WTC11 (cell line): Measurements from ENCODE around the gene EML2.

Experiments used
- ATF2 ChIP-seq: sonication (generic); formaldehyde crosslinking; IDR thresholded peaks from 2 replicates; pipeline ENCODE4 v1.8.1; 2022; ENCODE audit warnings: low read depth, missing genetic modification reagents, borderline replicate concordance
- ATF3 ChIP-seq: sonication (generic); formaldehyde crosslinking; conservative IDR thresholded peaks from 2 replicates; pipeline ENCODE4 v1.8.1; 2022; ENCODE audit warnings: mild to moderate bottlenecking, missing genetic modification reagents
- CREM ChIP-seq: sonication (generic); formaldehyde crosslinking; IDR thresholded peaks from 2 replicates; pipeline ENCODE4 v1.8.1; 2022; ENCODE audit warnings: mild to moderate bottlenecking, missing genetic modification reagents, moderate library complexity
- CTCF ChIP-seq: fragments of 200-600 bp; IDR thresholded peaks from 2 replicates; pipeline ENCODE4 v1.8.0; 2022; ENCODE audit warnings: antibody characterized with exemption
- E2F1 ChIP-seq: sonication (generic); formaldehyde crosslinking; IDR thresholded peaks from 2 replicates; pipeline ENCODE4 v1.8.0; 2022; ENCODE audit warnings: mild to moderate bottlenecking, missing genetic modification reagents
- E2F5 ChIP-seq: sonication (generic); formaldehyde crosslinking; IDR thresholded peaks from 2 replicates; pipeline ENCODE4 v1.8.1; 2022; ENCODE audit warnings: mild to moderate bottlenecking, moderate library complexity, missing genetic modification reagents
- FOXP4 ChIP-seq: sonication (generic); formaldehyde crosslinking; IDR thresholded peaks from 2 replicates; pipeline ENCODE4 v1.8.0; 2022; ENCODE audit warnings: mild to moderate bottlenecking, missing genetic modification reagents
- IRF1 ChIP-seq: sonication (generic); formaldehyde crosslinking; IDR thresholded peaks from 2 replicates; pipeline ENCODE4 v1.8.0; 2023; ENCODE audit warnings: missing genetic modification reagents
- JUN ChIP-seq: sonication (generic); formaldehyde crosslinking; IDR thresholded peaks from 2 replicates; pipeline ENCODE4 v1.8.0; 2023; ENCODE audit warnings: mild to moderate bottlenecking, missing genetic modification reagents
- MLX ChIP-seq: sonication (generic); formaldehyde crosslinking; IDR thresholded peaks from 2 replicates; pipeline ENCODE4 v1.8.1; 2023; ENCODE audit warnings: mild to moderate bottlenecking, missing genetic modification reagents, moderate library complexity
- NR1H2 ChIP-seq: sonication (generic); formaldehyde crosslinking; IDR thresholded peaks from 2 replicates; pipeline ENCODE4 v1.9.0; 2021; ENCODE audit warnings: mild to moderate bottlenecking, moderate library complexity, missing genetic modification reagents
- TEAD4 ChIP-seq: sonication (generic); formaldehyde crosslinking; IDR thresholded peaks from 2 replicates; pipeline ENCODE4 v1.8.0; 2022; ENCODE audit warnings: mild to moderate bottlenecking, missing genetic modification reagents
- TP53 ChIP-seq: sonication (generic); formaldehyde crosslinking; IDR thresholded peaks from 2 replicates; pipeline ENCODE4 v1.8.1; 2023; ENCODE audit warnings: mild to moderate bottlenecking, missing genetic modification reagents
- ZBTB43 ChIP-seq: sonication (generic); formaldehyde crosslinking; IDR thresholded peaks from 2 replicates; pipeline ENCODE4 v1.8.1; 2023; ENCODE audit warnings: mild to moderate bottlenecking, missing genetic modification reagents

GRCh38 chr19:45593520-45593919 is 45.7 kb downstream of the EML2 start:
- TF ChIP-seq CTCF (no peak), CREM (CRISPR knock-in tag) (no peak), IRF1 (CRISPR knock-in tag) (no peak), E2F5 (CRISPR knock-in tag) (no peak), TP53 (CRISPR knock-in tag) (no peak), JUN (CRISPR knock-in tag) (no peak), ZBTB43 (no peak), MLX (CRISPR knock-in tag) (no peak), ATF2 (CRISPR knock-in tag) (no peak), NR1H2 (no peak), FOXP4 (CRISPR knock-in tag) (no peak), TEAD4 (CRISPR knock-in tag) (no peak), E2F1 (CRISPR knock-in tag) (no peak), ATF3 (CRISPR knock-in tag) (no peak)
